ENCODE results near the gene MAOB.
"Not testable (repeated sequence)": the region's sequence is repeated elsewhere in the genome, so short reads cannot be mapped to it uniquely, and the experiment has no call there.

MAOB gene

DNA sequence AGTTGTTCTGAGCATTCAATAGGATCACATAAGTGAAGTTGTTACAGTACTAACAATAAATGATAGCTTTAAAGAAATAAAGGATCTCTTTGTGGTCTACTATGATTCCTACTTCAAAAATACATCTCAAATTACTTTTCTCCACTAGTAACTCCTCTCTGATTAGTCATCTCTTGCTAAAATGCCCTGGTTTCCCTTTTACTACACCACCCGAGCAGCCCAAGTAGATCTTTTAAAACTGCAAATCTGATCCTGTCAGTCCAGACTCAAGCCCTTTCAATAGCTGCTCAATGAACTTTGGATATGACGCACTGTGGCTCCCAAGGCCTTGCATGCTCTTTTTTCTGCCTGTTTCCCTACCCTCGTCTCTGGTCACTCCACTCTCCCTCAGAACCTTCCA lies 128.6 kb downstream of the MAOB start:
- DNase-seq (ENCODE audit: low spot score), result no peak

DNA sequence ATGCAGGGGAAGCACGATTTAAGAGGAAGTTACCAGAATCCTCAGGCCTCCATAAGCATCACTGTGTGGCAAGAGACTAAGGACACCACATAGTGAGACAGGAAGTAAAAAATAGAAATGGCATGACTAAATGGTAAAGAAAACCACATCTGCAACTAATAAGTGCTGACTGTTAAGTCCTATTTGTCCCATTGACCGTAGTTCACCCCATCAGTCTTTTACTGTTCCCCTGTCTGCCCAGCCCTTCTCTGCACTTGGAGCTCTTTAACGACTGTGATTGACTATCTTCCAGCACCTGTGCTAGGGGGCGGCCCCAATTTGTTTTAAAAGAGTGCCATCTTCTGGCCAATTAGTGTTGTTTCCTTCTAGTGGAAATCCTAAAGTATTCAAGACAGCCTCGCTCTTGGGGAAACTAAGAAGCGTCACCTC lies 132.0 kb downstream of the MAOB start:
- DNase-seq (ENCODE audit: low spot score), result peak; percentile 56

DNA sequence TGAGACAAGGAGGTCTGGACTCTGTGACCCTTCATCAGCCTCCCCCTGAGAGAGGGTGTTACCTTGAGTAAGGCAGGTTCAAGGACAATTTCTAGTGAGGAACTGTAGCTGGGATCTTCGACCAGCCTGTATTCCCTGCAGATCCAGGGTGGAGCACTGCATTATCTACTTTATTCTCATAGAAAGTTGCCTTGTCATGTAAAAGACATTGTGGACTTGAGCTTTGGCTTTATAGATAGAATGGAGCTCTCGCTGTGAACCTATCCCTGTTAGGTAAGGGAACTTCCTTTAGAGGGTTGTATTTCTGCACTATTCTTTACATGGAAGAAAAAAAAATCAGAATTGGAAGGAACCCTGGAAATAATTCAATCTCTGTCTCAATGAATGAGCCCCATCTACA lies 134.8 kb downstream of the MAOB start:
- no peak for DNase-seq (ENCODE audit: low spot score)

DNA sequence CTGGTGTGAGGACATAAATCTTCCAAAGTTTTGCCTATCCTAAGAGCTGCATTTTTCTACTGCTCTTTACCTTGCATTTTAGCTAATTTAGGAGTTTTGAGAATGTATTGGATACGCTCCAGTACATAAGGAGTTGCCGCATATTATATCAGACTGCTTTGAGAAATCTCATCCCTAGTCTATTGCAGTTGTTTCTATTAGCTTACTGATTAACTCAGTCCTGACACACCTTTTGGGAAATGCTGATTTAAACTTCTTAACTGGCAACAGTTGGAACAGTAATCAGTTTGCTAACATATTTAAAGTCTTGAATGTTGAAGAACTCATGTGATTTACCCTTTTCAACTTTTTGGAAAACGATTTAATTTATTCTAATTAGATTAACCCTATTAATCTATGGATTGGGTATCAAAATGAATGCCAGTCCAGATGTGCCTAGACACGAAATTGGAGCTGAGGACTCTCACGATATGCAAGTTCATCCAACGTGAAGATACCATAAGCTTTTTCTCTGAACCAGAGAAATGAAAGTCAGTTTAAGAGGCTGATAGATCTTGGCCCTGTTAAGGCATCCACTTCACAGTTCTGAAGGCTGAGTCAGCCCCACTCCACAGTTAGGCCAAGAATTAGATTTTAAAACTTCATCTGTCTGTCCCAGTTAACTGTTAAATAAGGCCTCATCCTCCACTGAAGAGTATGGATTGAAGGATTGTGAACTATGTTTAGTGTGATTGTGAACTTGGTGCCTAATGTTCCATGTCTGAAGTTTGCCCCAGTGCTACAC lies 136.1 kb downstream of the MAOB start:
- no peak for DNase-seq (ENCODE audit: low spot score)

DNA sequence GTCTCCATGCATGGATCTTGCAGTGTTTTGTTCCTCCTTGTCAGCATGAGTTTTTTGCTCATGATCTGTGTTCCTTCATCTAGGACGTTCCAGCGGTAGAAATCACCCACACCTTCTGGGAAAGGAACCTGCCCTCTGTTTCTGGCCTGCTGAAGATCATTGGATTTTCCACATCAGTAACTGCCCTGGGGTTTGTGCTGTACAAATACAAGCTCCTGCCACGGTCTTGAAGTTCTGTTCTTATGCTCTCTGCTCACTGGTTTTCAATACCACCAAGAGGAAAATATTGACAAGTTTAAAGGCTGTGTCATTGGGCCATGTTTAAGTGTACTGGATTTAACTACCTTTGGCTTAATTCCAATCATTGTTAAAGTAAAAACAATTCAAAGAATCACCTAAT lies 138.0 kb downstream of the MAOB start:
- no peak for DNase-seq (ENCODE audit: low spot score)

DNA sequence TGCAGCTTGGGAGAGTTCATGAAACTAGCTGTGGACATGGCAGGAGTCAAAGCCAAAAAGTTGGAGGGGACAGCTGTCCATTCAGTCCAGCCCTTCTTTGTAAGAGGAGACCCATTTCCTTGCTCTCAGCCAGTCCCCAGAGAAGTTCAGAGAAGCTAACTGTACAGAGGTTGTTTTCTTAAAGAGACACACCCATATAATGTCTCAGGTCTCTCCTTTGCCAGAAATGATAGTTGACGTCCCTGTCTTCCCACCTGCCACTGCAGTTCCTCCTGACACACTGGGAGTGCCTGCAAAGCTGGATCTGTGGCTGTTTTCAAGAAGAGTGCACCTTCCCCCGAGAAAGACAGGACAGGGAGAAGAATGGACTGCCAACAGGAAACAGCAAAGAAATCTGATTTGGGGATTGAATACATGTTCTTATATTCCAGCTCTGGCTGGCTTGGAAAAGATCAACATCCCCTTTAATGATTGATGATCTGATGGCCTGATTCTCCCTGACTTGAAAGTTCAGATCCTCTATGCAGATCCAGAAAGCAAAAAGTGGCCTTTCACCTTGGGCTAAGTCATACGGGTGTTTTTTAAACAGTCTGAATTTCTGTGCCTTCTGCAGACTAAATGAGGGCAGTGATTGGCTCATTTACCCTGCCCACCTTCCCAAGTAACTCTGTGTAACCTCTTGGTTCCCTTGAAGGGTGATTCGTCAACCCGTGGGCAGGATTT lies 139.0 kb downstream of the MAOB start:
- DNase-seq (ENCODE audit: low spot score), result no peak

DNA sequence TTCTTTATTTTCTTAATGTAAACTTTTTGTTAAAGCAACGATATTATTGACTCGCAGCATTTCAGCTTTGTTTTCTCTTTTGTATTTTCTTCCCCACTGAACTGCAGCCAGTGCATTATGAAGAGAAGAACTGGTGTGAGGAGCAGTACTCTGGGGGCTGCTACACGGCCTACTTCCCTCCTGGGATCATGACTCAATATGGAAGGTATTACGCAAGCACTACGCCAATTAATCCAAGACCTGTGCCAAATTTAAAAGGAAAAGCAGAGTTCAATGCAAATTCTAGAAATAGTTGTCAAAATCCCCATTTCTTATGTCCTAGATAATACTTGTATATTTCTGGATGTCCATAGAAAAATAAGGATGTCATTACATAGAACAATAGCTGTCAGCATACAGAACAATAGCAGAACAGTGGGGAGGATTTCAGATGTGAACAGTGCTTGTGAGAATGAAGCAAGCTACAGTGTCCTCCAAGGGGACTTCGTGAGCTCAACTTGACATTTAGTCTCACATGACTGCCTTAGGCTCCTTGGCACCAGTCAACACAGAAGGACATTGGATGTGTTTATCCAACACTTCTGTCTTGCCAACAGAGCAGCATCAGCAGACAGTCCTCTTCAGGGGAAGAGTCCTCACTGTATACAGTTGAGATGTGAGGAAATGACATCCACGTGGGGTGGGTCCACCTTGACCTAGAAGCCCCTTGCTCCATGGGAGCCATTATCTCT lies 140.2 kb downstream of the MAOB start:
- no peak for DNase-seq (ENCODE audit: low spot score)

DNA sequence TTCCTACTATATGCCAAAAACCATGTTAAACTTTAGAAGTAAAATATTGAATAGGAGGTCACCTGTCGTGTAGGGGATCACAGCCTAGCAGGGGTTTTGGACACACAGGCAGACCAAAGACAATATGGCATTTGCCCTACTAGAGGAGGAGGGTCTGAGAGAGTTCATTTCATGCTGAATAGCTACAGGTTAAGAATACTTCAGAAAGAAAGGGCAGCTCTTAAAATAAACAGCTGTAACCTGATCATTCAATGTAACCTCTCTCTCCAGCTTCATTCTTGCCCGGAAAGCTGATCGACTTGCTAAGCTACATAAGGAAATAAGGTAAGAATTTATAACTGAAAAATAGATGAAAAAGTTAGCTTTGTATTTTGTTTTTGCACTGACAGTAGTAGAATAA lies 146.3 kb downstream of the MAOB start:
- no peak for DNase-seq (ENCODE audit: low spot score)

DNA sequence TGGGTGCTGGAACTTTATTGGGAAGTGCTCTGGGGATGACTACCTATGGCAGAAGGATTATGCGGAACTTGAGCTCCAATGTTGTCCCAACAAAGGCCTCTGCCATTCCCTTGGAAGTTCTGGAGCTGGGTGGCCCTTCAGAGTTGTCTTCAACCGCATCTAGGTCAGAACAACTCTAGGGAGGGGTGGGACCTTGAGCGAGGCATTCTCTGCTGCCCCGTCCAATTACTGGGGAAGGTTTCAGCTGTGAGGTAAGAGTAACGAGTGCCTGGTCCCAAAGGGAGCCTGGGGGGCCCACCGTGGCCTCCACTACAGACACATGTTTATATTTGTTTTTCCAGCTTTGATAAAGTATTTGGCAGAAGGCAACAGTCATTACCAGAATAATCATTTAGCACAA lies 146.7 kb downstream of the MAOB start:
- no peak for DNase-seq (ENCODE audit: low spot score)

DNA sequence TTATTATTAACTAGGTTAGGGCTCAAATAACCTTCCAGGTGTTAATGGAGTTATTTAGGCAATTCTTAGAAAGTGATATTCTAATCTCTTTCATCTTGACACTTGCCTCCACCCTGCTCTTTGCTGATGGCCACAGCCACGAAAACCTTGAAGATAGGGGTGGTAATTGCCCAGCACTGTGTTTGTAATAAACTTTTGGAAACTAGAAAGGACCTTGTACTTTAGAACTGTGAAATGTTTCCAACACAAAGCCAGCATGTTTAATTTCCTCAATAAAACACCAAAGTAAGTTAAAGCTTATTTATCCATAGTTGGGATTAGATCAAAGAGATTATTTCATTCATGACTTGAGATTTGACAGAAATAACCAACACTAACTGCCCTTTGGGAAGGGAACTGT lies 147.8 kb downstream of the MAOB start:
- no peak for DNase-seq (ENCODE audit: low spot score)

DNA sequence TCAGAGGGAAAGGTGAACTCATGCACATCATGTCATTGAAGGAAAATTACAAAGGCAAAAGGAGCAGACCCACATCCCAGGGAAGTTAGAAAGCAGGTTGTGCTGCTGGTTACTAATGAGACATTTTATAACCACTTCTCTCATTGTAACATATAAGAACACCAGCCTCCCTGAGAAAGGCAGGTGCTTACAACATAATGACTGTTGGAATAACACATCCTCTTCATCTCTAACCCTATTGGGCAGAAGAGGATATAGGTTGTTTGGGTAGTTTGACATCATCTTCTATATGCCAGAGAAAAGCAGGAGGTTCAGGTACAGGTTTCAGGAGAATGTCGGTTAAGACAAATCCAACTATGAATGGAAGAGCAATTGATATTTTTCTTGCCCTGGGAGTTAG lies 148.6 kb downstream of the MAOB start:
- no peak for DNase-seq (ENCODE audit: low spot score)

DNA sequence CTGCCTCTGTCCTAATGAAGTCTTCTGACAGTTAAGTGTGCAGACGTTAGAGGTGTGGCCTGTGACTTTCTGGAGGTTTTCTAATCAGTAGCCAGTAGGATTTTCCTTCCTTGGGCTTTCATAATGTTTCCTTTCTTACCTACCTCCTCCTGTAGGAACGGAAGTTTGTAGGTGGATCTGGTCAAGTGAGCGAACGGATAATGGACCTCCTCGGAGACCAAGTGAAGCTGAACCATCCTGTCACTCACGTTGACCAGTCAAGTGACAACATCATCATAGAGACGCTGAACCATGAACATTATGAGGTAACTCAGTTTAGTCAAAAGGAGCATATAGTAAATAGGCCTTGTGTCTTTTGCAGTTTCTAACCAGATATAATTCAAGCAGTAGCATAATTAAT lies 151.2 kb downstream of the MAOB start:
- no peak for DNase-seq (ENCODE audit: low spot score)

DNA sequence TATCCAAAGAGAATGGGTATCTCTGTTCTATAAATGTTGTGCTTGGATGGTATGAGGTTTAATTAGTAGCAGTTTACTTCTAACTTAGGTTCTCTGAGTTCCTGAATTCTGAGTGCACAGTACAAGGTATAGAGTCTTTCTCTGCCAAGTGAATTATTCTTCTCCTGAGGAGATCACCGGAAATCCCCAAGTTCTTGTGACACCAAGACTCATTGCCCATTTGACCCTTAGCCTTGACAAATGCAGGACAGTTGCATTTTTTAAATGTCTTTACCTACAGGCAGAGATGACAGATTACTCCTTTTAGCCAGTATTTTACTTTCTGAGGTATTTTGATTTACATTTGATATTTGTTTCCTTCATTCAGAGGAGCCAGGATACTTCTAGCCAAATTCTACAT lies 153.3 kb downstream of the MAOB start:
- no peak for DNase-seq (ENCODE audit: low spot score)

DNA sequence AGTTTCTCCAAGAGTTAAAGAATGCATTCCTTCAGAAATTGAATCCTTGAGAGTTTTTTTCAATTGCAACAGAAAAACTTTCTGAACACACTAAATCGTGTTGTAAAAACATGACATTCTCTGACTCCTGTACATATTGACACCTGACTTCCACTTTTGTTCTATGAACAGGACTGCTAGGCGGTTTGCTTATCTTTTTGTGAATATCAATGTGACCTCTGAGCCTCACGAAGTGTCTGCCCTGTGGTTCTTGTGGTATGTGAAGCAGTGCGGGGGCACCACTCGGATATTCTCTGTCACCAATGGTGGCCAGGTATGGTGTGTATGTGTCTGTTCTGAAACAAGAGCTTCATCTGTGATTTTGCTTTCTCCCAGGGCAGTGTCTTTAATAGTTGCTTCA lies 154.2 kb downstream of the MAOB start:
- DNase-seq (ENCODE audit: low spot score), result no peak

DNA sequence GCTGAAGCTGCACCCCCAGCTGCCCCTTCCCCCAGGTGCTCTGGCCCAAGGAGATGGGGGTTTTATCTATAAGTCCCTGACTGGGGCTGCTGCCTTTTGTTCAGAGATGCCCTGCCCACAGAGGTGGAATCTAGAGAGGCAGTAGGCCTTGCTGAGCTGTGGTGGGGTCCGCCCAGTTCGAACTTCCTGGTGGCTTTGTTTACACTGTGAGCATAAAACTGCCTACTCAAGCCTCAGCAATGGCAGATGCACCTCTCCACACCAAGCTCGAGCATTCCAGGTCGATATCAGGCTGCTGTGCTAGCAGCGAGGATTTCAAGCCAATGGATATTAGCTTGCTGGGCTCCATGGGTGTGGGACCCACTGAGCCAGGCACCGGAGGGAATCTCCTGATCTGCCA lies 155.0 kb downstream of the MAOB start:
- DNase-seq (ENCODE audit: low spot score), result not testable (repeated sequence)

DNA sequence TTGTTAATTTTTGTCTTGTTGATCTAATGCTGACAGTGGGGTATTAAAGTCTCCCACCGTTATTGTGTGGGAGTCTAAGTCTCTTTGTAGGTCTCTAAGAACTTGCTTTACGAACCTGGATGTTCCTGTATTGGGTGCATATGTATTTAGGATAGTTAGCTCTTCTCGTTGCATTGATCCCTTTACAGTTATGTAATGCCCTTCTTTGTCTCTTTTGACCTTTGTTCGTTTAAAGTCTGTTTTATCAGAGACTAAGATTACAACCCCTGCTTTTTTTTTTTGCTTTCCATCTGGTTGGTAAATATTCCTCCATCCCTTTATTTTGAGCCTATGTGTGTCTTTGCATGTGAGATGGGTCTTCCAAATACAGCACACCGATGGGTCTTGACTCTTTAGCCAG lies 157.0 kb downstream of the MAOB start:
- not testable (repeated sequence) for DNase-seq (ENCODE audit: low spot score)

DNA sequence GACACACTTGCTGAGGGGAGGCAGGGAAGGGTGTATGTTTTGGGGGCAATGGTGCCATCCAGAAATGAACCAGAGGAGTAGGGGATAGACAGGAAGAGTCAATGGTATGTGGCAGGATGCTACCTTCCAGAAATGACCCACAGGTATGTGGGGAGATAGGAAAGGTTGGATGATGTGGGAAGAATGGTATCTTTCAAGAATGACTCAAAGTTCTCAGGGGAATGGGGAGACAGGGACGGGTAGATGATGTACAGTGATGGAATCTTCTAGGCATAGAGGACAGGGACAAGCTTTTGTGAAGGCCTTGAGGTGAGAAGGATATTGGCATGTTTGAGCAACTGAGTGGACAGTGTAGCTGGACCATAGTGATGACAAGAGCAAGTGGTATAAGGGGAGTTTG lies 161.3 kb downstream of the MAOB start:
- no peak for DNase-seq (ENCODE audit: low spot score)

DNA sequence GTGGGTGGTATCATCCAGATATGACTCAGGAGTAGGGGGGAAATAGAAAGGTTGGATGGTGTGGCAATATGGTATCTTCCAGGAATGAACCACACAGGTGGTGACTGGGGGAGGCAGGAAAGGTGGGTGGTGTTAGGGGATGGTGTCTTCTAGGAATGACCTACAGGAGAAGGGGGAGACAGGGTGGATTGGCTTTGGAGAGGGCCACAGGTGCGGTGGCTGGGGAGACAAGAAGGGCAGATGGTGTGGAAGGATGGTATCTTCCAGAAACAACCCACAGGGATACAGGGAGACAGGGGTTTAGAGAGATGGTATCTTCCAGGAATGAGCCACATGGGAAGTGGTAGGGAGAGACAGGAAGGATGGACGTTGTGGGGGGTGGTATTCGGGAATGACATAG lies 162.2 kb downstream of the MAOB start:
- no peak for DNase-seq (ENCODE audit: low spot score)

DNA sequence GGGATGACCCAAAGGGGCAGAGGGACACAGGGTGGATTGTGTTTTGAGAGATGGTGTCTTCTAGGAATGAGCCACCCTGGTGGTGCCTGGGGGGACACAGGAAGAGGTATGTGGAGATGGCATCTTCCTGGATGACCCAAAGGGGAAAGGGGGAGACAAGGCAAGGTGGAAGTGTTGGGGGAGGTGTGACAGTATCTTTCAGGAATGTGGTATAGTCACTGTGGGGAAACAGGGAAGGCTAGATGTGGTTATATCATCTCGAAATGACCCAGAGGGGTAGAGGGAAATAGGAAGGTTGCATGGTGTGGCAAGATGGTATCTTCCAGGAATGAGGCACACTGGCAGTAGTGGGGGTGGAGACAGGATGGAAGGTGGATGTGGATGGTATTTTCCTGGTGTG lies 163.3 kb downstream of the MAOB start:
- no peak for DNase-seq (ENCODE audit: low spot score)

DNA sequence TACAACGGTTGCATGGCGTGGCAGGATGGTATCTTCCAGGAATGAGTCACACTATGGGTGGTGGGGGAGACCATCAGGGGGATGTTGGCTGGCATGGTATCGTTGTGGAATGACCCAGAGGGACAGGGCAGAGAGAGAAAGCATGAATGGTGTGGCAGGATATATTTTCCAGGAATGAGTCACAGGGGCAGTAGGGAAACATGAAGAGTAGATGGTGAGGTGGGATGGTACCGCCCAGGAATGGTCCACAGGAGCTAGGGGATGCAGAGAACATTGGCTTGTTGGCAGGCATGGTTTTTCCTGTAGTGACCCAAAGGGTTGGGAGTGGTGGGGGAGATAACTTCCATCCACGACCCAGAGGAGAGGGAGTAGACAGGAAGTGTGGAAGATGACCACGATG lies 163.7 kb downstream of the MAOB start:
- DNase-seq (ENCODE audit: low spot score), result no peak

DNA sequence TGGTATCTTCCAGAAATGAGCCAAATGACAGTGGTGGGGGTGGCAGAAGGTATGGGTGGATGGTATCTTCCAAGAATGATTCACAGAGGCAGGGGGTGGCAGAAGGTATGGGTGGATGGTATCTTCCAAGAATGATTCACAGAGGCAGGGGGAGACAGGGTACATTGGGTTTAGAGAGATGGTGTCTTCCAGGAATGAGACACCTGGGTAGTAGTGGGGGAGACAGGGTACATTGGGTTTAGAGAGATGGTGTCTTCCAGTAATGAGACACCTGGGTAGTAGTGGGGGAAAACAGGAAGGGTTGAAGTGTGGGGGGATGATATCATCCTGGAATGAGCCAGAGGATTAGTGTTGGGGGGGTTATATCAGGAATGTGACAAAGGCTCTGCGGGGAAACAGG lies 164.2 kb downstream of the MAOB start:
- no peak for DNase-seq (ENCODE audit: low spot score)

DNA sequence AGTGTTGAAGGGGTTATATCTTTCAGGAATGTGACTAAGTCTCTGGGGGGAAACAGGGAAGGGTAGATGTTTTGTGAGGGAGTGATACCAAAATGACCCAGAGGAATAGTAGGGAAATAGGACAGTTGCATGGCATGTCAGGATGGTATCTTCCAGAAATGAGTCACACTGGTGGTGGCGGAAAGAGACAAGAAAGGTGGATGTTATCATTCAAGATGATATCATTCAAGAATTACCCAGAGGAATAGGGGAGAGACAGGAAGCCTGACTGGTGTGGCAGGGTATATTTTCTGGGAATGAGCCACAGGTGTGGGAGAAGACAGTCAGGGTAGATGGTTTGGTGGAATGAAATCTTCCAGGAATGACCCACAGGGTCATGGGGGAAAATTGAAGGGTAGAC lies 165.1 kb downstream of the MAOB start:
- no peak for DNase-seq (ENCODE audit: low spot score)

DNA sequence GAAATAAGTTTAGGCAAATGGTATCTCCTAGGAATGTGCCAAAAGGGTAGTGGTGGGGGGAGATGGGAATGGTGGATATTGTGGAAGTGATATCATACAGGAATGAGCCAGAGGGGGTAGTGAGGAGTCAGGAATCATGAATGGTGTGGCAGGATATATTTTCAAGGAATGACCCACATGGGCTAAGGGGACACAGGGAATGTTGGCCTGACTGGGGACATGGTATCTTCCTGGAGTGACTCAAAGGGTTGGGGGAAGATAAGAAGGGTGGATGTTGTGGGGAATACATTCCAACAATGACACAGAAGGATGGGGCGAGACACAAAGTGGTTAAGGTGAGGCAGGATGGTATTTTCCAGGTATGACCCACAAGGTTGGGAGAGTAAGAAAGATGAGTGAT lies 165.6 kb downstream of the MAOB start:
- no peak for DNase-seq (ENCODE audit: low spot score)

All from CD4-positive, alpha-beta T cell treated with Interleukin-2 at 100 ng/mL for 4 hours (primary cell).